ENCODE results near the gene PARP9. TPM values are rescaled to one million over a fixed set of nuclear protein-coding genes. Genes with fewer than 3 reads are reported as not detected.

The PARP9 gene
- total and polyA plus RNA-seq, 2 of the 8 experiments (the other 6 are each of a cell fraction or from before 2014, with no cell fraction given), result 3.7 to 4.5 TPM

- H2AFZ ChIP-seq (ENCODE audit: low read length), result no peak overlapping the region
- no peak for FAIRE-seq
Observed at GRCh38 chr3:122557356-122557755, 6.7 kb downstream of the PARP9 start.

More at GRCh38 chr3:122557356-122557755, 6.7 kb downstream of the PARP9 start:
- Histone ChIP-seq H3K4me1 (replicated peaks in 1 of 4; ENCODE audit: control insufficient read depth in 3 of 4, insufficient read depth in 4 of 4, low read length in 3 of 4) (peaks cover 0 to 2% (median 0%) of the 10 kb centered on the region in 4 experiments; a peak in 1 of 7 replicates), H2BK12ac (ENCODE audit: low read depth, low read length) (no peak overlapping the region), H3K18ac (ENCODE audit: extremely low read depth, low read length) (no peak overlapping the region), H3K79me1 (ENCODE audit: low read depth, low read length) (no peaks in the 10 kb centered on the region), H3K9me3 (ENCODE audit: insufficient read depth in 2 of 2, low read depth in 1 of 2, low read length in 1 of 2) (no peaks in the 10 kb centered on the region), H3K23me2 (ENCODE audit: low read depth, low read length) (no peaks in the 10 kb centered on the region), H3K79me2 (ENCODE audit: control insufficient read depth in 1 of 2, insufficient read depth in 2 of 2, low read length in 2 of 2) (no peaks in the 10 kb centered on the region), H3K56ac (replicated peaks; ENCODE audit: insufficient read length, low read depth, low read length) (no peak overlapping the region), H2BK15ac (ENCODE audit: low read length) (no peak overlapping the region), H3K27me3 (replicated peaks in 1 of 4; ENCODE audit: control insufficient read depth in 3 of 4, extremely low read depth in 1 of 4, insufficient read depth in 3 of 4, low read length in 3 of 4) (no peaks in the 10 kb centered on the region), H3K14ac (ENCODE audit: insufficient read length) (no peak overlapping the region), H4K8ac (ENCODE audit: extremely low read depth, insufficient read depth, low read length) (no peak overlapping the region), H2BK120ac (replicated peaks; ENCODE audit: low read depth, low read length) (no peak overlapping the region), H2BK5ac (ENCODE audit: low read depth, low read length) (no peak overlapping the region), H4K20me1 (replicated peaks in 1 of 2; ENCODE audit: control insufficient read depth in 1 of 2, insufficient read depth in 2 of 2, low read length in 2 of 2) (no peaks in the 10 kb centered on the region), H4K5ac (ENCODE audit: insufficient read length, low read depth, low read length) (no peak overlapping the region), H3K36me3 (ENCODE audit: control insufficient read depth in 2 of 4, insufficient read depth in 4 of 4, low read length in 3 of 4) (no peaks in the 10 kb centered on the region), H3K23ac (ENCODE audit: insufficient read length) (no peak overlapping the region), H3K27ac (ENCODE audit: low read depth, low read length) (no peak overlapping the region), H2BK20ac (ENCODE audit: low read length) (no peak overlapping the region), H3K4ac (replicated peaks; ENCODE audit: insufficient read length, low read depth, low read length) (no peak overlapping the region), H3K9ac (replicated peaks in 1 of 4; ENCODE audit: extremely low read depth in 1 of 4, low read depth in 3 of 4, low read length in 3 of 4) (no peak overlapping the region), H3K4me3 (ENCODE audit: extremely low read depth in 1 of 4, insufficient read depth in 2 of 4, low read depth in 3 of 4, low read length in 4 of 4) (no peak overlapping the region), H2AK5ac (ENCODE audit: low read depth, low read length) (no peak overlapping the region), H4K91ac (replicated peaks; ENCODE audit: insufficient read length, low read length) (no peak overlapping the region), H3K4me2 (ENCODE audit: insufficient read depth in 1 of 2, low read depth in 2 of 2, low read length in 2 of 2) (no peak overlapping the region)
- ChIA-PET CTCF (ENCODE audit: partially characterized antibody) (interaction anchor here (0.6 to 9.0 kb wide), 7 partner anchors 9 to 138 kb away, joined by 3 to 62 read pairs (median 4); partner anchors contain the start of gene PARP14), POLR2A (ENCODE audit: partially characterized antibody) (interaction anchor here (1.1 kb wide), 1 partner anchor 108 kb away, joined by 4 read pairs; no protein-coding TSS in a partner anchor)
- no peak for DNase-seq (ENCODE audit: low read depth in 1 of 2, low spot score in 2 of 2)
- WGBS, 2 experiments (ENCODE audit: extremely low coverage in 1 of 2, insufficient coverage in 1 of 2, insufficient read length in 1 of 2, insufficient replicate concordance in 2 of 2, low coverage in 1 of 2, low lambda C conversion rate in 2 of 2, missing lambda C conversion rate in 1 of 2), result 83% methylated on average over 5 of the region's 5 CpGs; no CpG with 5 or more reads in 1 of the 2 experiments
- TF ChIP-seq CTBP2 (IDR thresholded peaks at IDR 0.05; ENCODE audit: borderline replicate concordance, insufficient read depth, insufficient read length, low read length) (no peak), EP300 (IDR thresholded peaks at IDR 0.05; ENCODE audit: borderline replicate concordance in 1 of 2, low read depth in 2 of 2, low read length in 2 of 2) (no peak), CEBPB (IDR thresholded peaks at IDR 0.05; ENCODE audit: low read depth, low read length) (no peak), ATF2 (IDR thresholded peaks at IDR 0.05; ENCODE audit: low read length) (no peak)
